ENCODE data around the gene CDX4.

- TF ChIP-seq CEBPB (IDR thresholded peaks at IDR 0.05) (no peak), CTCF (IDR thresholded peaks at IDR 0.05) (no peak), RAD21 (conservative IDR thresholded peaks at IDR 0.05 in 1 of 2, IDR thresholded peaks at IDR 0.05 in 1 of 2) (no peak), POLR2A (IDR thresholded peaks at IDR 0.05; ENCODE audit: low read length) (no peak), SMC3 (IDR thresholded peaks at IDR 0.05) (no peak), HDAC2 (IDR thresholded peaks at IDR 0.05) (no peak), RCOR1 (IDR thresholded peaks at IDR 0.05; ENCODE audit: low read depth, low read length) (no peak), NR3C1 (IDR thresholded peaks at IDR 0.05) (no peak), GATA3 (IDR thresholded peaks at IDR 0.05; ENCODE audit: borderline replicate concordance) (no peak), NFE2L2 (conservative IDR thresholded peaks at IDR 0.05; ENCODE audit: low read length) (no peak)
Measured at GRCh38 chrX:73457306-73457705, 10.5 kb downstream of the CDX4 start.

All from A549 (cell line).